GM19238 (cell line): ENCODE results near the gene OGFOD3.
"Not testable (repeated sequence)": the region's sequence is repeated elsewhere in the genome, so short reads cannot be mapped to it uniquely, and the experiment has no call there.

Source experiments
- DNase-seq: peaks from one replicate; pipeline ENCODE4 v3.0.0; 2011; ENCODE audit warnings: low spot score; ENCODE audit not compliant: insufficient read length

The OGFOD3 gene

DNA sequence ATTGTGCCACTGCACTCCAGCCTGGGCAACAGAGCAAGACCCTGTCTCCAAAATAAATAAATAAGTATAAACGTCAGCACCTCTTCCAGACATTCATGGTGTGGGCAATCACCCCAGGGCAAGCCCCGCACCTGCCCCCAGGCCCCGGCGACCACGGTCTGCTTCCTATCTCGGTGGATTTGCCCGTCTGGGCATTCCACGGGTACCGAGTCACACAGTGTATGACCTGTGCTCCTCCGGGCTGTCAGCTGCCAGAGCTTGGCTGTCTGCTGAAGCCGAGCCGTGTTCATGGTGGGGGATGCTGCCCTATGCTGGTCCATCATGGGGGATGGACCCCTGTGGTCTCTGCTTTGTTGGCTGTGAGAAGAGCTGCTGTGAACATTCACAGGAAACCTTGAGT, 16.7 kb upstream of the OGFOD3 start:
- DNase-seq, result no peak

DNA sequence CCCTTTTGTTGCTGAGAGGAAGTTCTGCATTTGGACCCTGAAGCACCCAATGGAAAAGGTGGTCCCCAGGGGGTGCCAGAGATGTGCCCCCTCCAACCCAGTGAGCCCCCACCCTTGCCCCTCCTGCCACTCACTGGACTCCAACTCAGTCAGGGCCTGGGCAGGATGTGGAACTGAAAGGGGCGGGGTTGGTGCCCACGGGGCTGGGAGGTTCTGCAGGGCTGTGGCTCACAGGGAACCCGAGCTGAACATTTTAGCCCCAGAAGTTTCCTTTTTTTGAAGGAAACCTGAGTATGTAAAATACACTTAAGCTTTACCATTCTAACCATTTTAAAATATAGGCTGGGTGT, 15.8 kb upstream of the OGFOD3 start:
- no peak for DNase-seq

DNA sequence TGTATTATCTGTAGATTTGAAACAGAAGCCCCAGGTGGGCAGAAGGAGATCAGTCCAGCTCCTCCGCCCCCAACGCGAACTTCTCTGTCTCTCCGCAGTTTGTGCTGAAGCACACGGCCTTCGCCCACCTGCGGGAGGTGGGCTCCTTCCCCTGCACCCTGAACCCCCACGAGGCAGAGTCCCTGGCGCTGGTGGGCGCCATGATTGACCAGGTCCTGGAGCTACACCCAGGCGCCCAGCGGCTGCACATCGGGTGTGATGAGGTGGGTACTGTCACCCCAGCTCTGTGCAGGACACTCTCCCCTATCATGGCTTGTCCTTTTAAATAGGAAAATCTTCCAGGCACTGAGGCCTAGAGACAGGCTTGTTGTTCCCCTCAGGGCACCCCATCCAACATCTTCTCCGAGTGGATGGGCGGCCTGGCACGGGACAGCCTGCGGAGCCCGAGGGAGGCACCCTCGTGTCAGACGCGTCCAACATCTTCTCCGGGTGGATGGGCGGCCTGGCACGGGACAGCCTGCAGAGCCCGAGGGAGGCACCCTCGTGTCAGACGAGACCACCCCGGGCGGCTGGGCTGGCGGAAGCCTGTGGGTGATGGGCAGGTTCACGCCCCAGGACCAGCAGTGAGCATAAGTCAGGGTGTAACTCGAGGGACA, 15.3 kb upstream of the OGFOD3 start:
- DNase-seq, result no peak

DNA sequence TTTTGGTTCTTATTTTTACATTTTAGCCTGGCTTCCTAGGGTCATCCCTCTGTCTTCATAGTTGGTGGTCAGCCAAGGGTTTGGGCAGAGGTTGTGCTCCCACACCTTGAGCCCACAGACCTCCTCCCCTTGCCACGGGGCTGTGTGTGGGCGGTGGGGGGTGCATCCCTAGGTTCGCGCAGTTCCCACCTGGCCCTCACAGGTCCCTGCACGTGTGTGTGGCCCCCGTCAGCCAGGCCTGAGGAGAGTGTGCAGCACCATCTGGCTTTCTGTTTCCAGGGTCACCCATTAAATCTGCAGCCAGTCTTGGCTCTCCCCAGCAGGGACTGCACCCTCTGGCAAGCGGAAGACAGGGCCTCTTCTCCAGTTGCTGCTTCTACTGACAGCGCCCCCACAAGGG, 13.6 kb upstream of the OGFOD3 start:
- DNase-seq, result no peak

DNA sequence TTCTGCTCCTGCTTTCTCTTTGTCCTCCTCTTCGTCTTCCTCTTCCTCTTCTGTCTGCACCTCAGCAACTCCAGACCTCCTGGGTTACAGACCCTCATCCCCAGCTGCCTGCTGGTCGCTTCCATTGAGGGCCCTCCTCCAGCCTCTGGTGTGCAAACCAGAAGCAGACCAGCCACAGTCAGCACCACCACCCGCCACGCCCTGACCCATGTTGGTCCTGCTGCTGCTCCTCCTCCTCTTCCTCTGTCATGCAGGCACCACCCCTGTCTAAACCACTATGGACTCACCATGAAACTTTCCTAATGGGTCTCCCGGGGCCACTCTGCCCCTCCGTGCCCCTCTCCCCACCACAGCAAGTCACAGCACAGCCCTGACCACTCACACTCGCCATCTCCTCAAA, 11.4 kb upstream of the OGFOD3 start:
- DNase-seq, result no peak

DNA sequence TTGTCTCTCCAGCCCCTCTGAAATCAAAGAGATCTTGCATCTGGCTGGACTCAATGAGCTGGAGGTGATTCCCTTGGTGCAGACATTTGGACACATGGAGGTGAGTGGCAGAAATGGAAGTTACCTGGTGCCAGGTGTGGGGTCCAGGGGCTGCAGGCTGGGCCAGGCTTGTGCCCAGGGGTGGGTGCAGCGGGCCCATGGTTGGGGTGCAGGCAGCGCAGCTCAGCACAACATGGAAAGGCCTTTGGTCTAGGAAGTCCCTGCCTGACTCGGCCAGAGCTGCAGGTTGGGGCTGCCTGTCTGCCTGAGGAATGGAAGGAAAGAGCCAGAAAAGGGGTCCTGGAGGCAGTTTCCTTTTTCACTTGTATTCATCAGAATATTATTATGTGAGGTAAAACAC, 10.2 kb upstream of the OGFOD3 start:
- no peak for DNase-seq

DNA sequence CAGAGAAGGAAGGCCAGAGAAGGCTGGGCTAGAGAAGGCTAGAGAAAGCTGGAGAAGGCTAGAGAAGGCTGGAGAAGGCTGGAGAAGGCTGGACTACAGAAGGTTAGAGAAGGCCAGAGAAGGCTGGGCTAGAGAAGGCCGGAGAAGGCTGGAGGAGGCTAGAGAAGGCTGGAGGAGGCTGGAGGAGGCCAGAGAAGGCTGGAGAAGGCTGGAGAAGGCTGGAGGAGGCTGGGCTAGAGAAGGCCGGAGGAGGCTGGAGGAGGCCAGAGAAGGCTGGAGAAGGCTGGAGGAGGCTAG, 6.4 kb upstream of the OGFOD3 start:
- DNase-seq, result no peak

DNA sequence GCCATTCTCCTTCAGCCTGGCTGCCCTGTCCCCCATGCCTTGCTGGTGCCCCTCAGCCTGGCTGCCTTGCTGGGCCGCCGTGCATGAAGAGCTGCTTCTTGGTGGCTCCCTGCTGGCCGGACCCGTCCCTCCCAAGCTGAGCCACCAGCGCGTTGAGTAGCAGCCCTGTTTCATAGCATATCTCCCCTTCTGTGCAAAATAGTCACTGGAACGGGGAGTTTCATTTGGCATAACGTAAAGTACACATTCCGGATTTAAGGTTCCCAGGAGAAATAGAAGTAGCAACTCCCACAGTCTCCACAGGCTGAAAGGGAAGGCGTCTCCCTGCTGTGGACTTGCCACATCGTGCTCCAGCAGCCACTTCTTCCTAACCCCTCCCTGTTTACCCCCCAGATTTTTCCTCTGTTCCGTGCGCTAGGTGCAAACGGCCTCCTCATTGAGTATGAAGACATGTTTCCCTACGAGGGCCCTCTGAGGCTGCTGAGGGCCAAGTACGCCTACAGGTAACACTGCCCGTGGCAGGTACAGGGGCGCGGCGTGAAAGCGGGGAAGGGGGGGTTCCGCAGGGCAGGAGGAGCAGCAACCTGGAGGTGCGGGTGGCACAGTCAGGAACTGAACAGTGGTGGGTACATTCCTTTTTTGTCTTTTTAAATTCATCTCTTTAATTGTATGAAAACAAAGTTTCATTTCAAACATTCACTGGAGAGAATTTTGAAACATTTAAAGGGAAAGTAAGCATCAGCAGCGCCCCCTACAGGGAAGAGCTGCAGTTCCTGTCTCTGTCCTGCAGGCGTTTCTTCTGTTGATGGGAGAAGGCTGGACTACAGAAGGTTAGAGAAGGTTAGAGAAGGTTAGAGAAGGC, 5.8 kb upstream of the OGFOD3 start:
- peak; percentile 55 for DNase-seq

DNA sequence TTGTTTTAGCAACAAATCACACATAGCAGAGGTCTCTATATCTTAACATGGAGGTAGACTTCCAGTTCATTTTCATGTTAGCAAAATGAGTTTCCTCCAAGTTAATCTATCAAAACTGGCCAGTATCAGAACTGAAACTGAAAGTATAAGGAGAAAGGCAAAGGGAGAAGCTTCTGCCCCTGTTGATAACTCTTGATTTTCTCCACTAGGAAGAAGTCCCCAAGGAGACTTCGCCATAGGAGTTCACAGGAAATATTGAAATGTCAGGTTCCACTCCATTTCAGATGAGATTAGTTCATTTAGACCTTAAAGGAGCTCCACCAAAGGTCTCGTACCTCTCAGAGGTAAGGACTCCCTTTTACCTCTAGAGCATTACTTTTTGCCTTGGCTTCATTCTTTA, 1.2 kb upstream of the OGFOD3 start:
- no peak for DNase-seq

DNA sequence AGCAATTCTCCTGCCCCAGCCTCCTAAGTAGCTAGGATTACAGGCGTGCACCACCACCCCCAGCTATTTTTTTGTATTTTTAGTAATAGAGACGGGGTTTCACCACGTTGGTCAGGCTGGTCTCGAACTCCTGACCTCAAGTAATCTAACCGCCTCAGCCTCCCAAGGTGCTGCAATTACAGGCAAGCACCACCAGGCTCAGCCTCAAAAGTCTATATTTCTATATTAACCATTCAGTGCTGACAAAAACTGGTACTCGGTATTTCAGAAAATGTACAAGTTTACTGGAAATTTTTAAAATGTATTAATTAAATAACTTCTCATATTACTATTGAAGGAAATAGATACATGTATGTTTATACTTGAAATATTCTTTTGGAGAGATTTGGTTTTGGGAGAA, 1.6 kb downstream of the OGFOD3 start:
- no peak for DNase-seq

DNA sequence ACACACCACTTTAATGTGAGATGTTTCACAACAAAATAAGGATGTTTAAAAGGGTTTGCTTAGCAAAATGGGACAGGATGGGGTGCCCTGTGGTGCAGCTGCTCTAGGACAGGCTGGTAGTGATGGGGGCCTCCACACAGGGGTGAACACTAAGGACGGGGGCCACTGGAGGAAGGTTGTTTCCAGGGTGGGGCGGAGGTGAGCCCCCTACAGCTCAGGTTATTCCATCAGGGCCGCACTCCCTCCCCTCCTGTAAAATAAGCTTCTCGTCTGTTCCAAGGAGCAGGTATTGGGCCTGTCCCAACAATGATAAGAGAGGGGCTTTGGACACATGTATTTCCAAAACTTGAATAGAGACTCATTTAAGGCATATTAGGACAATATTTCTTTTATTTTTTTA, 2.1 kb downstream of the OGFOD3 start:
- DNase-seq, result no peak

DNA sequence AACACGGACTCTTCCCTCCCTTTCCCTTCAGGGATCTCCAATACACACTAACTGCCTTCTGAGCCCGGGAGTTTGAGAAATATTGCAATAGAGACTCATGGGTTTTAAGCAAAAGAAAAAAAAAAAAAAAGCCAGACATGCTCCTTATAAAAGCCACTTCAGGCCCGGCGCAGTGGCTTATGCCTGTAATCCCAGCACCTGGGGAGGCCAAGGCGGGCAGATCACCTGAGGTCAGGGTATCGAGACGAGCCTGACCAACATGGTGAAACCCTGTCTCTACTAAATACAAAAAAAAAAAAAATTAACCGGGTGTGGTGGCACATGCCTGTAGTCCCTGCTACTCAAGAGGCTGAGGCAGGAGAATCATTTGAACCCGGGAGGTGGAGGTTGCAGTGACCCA, 2.6 kb downstream of the OGFOD3 start:
- DNase-seq, result no peak

DNA sequence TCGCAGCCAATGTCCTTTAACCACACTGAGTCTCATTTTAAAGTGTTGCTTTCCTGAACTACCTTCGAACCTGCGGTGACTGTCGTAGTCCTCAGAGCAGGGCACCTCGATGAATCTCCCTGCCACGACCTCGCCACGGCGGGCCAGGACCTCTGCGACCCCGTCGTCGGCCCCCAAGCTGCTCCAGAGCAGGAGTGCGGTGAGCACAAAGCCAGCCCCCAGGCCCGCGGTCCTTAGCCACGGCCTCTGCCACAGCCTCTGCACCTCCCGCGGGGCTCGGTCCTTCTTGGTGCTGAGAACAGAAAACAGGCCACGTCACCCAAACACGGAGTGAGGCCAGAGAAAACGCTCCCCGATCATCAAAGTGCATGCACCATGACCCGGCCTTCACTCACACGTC, 3.0 kb downstream of the OGFOD3 start:
- no peak for DNase-seq

DNA sequence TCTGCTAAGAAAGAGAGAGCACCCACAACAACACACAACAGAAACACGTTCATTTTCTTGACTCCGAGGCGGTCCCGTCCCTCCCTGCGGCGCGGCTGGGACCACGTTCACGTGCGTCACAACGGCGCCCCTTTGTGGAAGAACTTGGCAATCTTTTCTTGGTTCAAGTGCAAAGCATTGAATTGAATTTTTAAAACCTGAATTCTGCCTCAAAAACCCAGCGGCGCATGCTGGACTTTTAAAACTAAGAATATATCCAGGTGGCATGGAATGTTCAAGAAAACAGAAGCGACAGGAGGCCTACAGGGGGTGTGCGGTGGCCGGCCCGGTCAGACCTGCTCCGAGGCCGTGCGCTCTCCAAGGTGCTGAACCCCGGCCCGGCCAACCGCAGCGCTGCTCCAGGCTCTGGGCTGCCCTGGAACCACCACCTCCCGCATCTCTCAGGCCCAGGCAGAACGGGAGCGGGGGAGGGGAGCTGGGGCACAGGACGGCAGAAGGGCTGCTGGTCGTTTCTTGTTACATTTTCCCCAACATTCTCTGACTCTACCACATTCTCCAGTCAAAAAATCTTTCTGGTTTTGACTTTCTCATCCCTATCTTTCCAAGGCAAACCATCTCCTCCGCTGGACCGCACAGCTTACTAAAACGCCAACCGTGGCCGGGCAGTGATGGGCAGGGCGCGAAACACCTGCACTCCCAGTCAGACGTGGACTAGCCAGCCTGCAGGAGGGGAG, 3.7 kb downstream of the OGFOD3 start:
- DNase-seq, result peak; percentile 73

DNA sequence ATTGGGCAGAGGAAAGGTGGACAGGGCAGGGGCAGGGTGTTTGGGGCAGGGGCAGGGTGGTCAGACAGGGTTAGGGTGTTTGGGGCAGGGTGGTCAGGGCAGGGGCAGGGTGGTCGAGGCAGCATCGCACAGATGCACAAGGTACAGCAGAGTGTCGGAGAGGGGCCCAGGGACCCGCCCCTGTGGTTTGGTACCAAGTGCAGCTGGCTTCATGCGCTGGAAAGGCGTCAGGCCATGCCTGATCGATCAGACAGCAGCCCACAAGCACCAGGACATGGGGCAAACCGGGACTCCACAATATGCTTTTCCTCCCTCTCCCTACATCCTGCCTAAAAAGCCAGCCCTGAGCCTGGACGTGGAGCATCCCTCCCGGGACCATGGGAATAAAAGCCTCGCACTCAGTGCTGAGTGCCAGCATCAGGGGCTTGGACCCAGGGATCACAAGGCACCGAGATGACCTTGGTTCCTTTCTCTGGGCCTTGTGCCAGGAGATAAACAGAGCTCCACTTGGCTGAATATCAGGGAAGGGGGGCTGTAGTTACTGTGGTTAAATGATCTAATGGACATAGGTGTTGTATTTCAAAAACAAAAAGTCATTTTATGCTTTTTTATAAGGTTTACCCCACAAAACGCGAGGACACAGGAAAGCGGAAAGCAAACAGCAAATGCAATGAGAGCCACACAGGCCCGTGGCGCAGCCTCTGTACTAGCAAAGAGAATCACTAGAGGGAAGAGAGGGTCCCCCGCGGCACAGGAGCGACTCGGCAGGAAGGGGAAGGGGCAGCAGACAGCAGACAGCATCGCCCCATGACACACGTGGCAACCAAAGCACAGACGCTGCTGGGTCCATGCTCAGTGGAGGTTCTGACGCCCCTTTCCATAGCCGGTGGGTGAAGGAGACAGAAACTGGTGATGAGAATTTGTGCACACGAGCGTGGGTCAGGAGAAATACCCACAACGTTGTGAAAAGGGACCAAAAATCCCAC, 5.6 kb downstream of the OGFOD3 start:
- no peak for DNase-seq

DNA sequence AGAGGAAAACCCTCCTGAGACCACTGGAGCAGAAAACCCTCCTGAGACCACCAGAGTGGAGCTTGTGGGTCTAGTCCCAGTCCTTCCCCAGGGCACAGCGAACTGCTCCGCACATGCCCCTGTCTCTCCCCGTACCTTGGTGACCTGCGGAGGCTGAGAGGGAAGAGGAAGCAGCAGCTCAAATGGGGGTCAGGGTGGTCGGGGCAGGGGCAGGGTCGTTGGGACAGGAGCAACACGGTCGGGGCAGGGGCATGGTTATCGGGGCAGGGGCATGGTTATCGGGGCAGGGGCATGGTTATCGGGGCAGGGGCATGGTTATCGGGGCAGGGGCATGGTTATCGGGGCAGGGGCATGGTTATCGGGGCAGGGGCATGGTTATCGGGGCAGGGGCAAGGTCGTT, 6.3 kb downstream of the OGFOD3 start:
- not testable (repeated sequence) for DNase-seq

DNA sequence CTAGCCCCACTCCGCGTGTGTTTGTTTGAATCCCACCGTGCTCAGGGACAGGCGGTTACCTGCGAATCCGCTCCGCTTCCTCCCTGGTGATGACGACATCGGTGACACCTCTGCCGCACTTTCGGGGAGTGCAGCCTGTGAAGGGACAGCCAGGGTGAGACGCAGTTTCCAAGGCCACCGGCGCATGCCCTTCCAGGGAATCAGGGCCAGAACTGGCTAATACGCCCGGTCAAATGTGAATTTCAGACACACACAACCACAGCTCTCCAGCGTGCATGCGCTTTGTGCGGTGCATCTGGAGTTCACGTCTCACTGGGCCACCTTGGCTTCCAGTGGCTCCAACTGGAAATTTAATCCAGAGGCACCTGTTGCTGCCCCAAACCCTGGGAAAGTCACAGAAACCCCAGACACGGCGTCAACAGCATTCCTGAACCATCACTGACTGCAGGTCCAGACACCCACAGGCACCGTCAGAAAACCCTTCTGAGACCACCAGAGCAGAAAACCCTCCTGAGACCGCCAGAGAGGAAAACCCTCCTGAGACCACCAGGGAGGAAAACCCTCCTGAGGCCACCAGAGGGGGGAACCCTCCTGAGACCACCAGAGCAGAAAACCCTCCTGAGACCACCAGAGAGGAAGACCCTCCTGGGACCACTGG, 6.9 kb downstream of the OGFOD3 start:
- no peak for DNase-seq

DNA sequence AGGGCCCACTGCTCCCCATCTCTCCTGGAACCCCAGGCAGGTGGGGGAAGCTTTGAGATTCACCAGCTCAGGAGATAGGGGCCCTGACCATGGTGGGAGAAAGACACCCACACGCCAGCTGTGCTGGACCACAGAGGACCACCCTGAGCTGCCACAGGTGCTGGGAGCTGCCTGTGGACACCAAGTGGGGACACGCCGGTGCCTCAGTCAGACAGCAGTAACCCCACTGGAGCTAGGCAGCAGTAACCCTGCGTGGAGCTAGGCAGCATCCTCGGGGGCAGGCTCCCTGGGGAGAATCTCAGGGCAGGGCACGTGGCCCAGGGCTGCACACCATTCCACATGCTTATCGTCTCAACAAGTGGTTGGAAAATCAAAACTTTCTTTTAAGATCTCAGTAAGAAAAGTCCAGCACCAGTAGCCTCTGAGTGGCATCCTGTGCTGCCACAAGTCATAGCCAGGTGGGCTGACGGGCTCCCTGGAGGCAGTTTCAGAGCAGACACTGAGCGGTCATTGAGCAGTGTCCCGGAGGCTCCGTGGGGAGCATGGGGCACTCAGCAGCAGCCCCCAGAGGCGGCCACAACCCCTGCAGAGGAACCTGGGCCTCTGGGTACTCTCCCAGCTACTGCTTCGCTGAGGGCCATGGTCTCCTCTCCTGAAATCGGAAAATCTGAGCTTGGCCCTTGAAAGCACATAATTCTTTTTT, 8.2 kb downstream of the OGFOD3 start:
- no peak for DNase-seq

DNA sequence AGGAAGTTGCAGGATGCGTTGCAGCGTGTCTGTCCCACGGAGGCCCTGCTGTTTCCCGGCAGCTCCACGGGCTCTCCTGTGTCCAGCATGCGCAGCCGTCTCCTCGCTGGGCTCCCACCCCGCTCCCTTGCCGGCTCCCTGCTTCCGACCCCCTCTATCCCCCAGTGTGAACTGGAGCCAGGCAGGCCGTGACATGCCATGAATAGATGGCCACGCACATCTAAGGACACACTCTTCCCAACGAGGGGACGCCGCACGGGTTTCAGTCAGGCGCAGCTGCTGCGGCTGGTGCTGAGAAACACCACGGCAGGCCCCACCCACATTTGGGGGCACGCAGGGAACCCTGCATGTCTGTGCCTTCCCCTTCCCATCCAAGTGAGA, 9.5 kb downstream of the OGFOD3 start:
- no peak for DNase-seq

DNA sequence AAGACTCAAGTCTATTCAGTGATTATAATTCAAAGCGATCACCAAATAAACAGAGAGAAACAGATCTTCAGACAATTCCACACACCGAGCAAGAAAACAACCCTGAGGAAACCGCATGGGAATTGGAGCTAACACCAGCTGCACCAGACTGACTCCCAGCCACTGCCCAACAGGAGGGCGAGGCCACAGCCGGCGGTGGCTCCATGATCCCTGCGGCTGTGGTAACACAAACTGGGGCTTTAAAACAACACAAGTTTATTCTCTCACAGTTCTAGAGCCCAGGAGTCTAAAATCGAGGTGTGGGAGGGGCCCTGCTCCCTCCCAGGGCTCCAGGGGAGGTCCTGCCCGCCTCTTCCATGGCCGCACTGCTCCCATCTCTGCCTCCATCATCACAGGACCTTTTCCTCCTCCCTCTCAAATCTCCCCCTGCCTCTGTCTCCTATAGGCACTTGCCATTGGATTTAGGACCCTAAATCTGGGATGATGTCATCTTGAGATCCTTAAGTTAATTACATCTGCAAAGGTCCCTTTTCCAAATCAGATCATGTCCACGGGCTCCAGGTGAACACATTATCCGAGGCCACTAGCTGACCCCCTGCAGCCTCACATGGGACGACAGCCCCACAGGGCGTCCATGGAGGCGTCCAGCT, 10.0 kb downstream of the OGFOD3 start:
- no peak for DNase-seq
